Upper lobe of left lung (tissue), 4 donors: ENCODE measurements around the gene SP1.

Source experiments
- CTCF ChIP-seq, 6 experiments: fragments of 450-650 bp in 4 of 6; fragments of 200-600 bp in 2 of 6; sonication (generic) in 2 of 6; IDR thresholded peaks; one replicate each; pipeline ENCODE4 v1.5.1; 2016 to 2019; ENCODE audit warnings: antibody characterized with exemption in 6 of 6
- EP300 ChIP-seq, 4 donors: sonication (generic); formaldehyde crosslinking; IDR thresholded peaks; one replicate each; pipeline ENCODE4 v1.5.1; 2017; ENCODE audit warnings: antibody characterized with exemption in 4 of 4, control low read depth in 2 of 4
- POLR2A ChIP-seq, 4 donors: fragments of 450-650 bp; IDR thresholded peaks; one replicate each; pipeline ENCODE4 v1.5.1; 2016 to 2017; ENCODE audit warnings: antibody characterized with exemption in 4 of 4, mild to moderate bottlenecking in 2 of 4
- POLR2AphosphoS5 ChIP-seq, 2 donors: sonication (generic); formaldehyde crosslinking; IDR thresholded peaks; one replicate each; pipeline ENCODE4 v1.5.1; 2017; ENCODE audit warnings: antibody characterized with exemption in 2 of 2

- TF ChIP-seq POLR2AphosphoS5 (IDR thresholded peaks at IDR 0.05) (no peak), CTCF (IDR thresholded peaks at IDR 0.05) (no peak), POLR2A (IDR thresholded peaks at IDR 0.05) (no peak), EP300 (IDR thresholded peaks at IDR 0.05) (no peak)
Observed at GRCh38 chr12:53443955-53444354, 64.0 kb downstream of the SP1 start.
